ENCODE measurements around the gene PTPRT. TPM values are rescaled to one million over a fixed set of nuclear protein-coding genes. Genes with fewer than 3 reads are reported as not detected.

The PTPRT gene
- total RNA-seq, 2 donors from 2014 or later, result not detected

DNA sequence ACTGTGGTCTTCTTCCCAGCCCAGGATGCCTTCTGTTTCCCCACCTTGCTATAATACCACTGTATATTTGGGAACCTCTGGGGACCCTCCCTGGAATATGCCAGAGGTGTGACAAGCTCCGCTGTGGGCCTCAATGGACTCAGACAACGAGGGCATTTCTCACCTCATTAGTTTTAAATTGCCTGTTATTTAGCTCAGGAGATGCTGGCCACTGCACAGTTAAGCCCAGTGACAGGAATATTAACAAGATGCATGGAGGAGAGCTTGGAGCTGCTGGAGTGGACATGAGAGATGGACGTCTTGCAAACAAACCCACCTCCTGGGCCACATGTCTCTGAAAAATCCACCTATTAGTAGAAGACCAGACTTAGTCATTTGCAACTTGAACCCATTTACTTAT, 1136.4 kb downstream of the PTPRT start:
- H3K36me3 ChIP-seq, result no peaks in the 10 kb centered on the region
- H3K4me3 ChIP-seq, result no peak overlapping the region
- no peak overlapping the region for H3K27ac ChIP-seq
- no peaks in the 10 kb centered on the region for H3K9me3 ChIP-seq
- ATAC-seq (ENCODE audit: insufficient number of reproducible peaks, low FRiP score, low read depth) (no peak), DNase-seq (ENCODE audit: low spot score) (no peak)
- TF ChIP-seq, protein P1, sequence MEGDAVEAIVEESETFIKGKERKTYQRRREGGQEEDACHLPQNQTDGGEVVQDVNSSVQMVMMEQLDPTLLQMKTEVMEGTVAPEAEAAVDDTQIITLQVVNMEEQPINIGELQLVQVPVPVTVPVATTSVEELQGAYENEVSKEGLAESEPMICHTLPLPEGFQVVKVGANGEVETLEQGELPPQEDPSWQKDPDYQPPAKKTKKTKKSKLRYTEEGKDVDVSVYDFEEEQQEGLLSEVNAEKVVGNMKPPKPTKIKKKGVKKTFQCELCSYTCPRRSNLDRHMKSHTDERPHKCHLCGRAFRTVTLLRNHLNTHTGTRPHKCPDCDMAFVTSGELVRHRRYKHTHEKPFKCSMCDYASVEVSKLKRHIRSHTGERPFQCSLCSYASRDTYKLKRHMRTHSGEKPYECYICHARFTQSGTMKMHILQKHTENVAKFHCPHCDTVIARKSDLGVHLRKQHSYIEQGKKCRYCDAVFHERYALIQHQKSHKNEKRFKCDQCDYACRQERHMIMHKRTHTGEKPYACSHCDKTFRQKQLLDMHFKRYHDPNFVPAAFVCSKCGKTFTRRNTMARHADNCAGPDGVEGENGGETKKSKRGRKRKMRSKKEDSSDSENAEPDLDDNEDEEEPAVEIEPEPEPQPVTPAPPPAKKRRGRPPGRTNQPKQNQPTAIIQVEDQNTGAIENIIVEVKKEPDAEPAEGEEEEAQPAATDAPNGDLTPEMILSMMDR (IDR thresholded peaks at IDR 0.05), result no peak
- no peaks in the 10 kb centered on the region for H3K4me1 ChIP-seq (ENCODE audit: control insufficient read depth in 1 of 2, low read depth in 2 of 2)
- H3K27me3 ChIP-seq (replicated peaks; ENCODE audit: insufficient read depth), result no peaks in the 10 kb centered on the region

DNA sequence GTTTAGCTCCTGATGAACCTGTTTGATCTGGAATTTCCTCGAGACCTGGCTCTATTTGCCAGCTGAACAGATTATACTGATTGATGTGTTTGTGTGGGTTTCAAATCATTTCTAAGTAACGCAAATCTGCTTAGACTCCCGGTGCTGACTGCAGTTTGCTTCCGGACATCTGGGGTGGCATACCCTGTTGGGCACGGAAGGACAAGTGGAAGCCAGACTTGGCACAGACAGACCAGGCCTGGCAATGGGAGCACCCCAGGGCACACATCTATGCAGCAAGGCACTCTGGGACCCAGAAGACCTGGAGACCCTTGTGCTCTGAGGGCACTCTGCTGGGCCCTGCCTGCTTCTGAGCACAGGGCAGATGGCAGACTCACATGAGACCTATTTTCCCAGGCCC, 1137.8 kb downstream of the PTPRT start:
- ATAC-seq (ENCODE audit: insufficient number of reproducible peaks, low FRiP score, low read depth) (no peak), DNase-seq (ENCODE audit: low spot score) (no peak)
- Histone ChIP-seq H3K4me3 (no peak overlapping the region), H3K36me3 (no peaks in the 10 kb centered on the region), H3K9me3 (no peaks in the 10 kb centered on the region), H3K4me1 (ENCODE audit: control insufficient read depth in 1 of 2, low read depth in 2 of 2) (no peaks in the 10 kb centered on the region), H3K27ac (no peak overlapping the region), H3K27me3 (replicated peaks; ENCODE audit: insufficient read depth) (no peaks in the 10 kb centered on the region)
- TF ChIP-seq, protein P1 (IDR thresholded peaks at IDR 0.05), result no peak

DNA sequence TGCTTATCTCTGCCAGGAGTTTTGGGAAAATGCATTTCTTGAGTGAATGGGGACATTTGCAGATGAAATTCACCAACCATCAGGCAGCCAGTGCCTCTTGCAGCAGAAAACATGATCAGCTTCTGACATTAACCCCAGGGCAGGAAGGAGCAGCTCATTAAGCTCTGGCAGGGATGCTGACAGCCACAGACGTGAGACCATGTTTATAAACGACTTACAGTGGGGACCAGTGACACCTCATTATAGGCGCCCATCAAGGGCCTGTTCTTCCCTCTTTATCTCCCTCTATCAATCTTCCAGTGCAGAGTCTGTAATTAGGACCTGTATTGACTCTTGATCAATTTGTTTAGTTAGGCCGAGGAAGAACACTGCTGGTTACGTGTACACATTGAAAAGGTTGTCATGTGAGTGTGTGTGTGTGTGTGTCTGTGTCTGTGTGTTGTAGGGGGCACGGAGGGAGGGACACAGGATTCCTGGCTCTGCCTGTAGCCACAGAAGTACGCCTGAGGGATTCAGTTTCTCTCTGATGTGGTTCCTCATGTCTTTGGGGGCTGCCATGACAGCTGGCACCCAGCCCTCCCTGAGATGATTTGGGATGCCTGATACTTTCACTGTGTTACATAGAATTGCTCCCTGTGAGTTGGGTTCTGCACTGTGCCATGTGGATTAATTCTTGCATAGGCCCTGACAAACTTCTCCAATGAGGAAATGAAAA, 1143.2 kb downstream of the PTPRT start:
- no peak overlapping the region for H3K4me3 ChIP-seq
- DNase-seq (ENCODE audit: low spot score) (no peak), ATAC-seq (ENCODE audit: insufficient number of reproducible peaks, low FRiP score, low read depth) (no peak)
- no peak overlapping the region for H3K27ac ChIP-seq
- no peaks in the 10 kb centered on the region for H3K4me1 ChIP-seq (ENCODE audit: control insufficient read depth in 1 of 2, low read depth in 2 of 2)
- TF ChIP-seq, protein P1 (IDR thresholded peaks at IDR 0.05), result no peak
- no peaks in the 10 kb centered on the region for H3K27me3 ChIP-seq (replicated peaks; ENCODE audit: insufficient read depth)
- no peaks in the 10 kb centered on the region for H3K36me3 ChIP-seq
- no peaks in the 10 kb centered on the region for H3K9me3 ChIP-seq

DNA sequence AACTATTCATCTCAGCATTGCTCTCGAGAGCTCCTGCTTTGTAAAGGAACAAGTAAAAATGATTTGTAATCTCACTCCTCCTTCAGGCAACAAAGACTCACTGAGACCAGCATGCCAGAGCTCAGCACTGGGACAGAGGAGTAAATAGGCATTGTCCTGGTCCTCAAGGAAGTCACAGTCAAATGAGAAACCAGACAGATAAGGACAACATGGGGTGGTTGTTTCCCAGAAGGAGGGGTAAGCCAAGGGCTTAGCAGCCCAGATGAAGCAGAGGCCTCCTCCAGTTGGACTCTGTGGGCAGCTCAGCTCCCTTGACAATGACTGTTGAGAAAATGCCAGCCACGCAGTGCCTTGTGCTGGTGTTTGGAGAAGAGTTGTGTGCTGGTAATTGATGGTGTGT, 1145.8 kb downstream of the PTPRT start:
- ATAC-seq (ENCODE audit: insufficient number of reproducible peaks, low FRiP score, low read depth) (no peak), DNase-seq (ENCODE audit: low spot score) (no peak)
- no peaks in the 10 kb centered on the region for H3K27me3 ChIP-seq (replicated peaks; ENCODE audit: insufficient read depth)
- no peaks in the 10 kb centered on the region for H3K9me3 ChIP-seq
- no peaks in the 10 kb centered on the region for H3K4me1 ChIP-seq (ENCODE audit: control insufficient read depth in 1 of 2, low read depth in 2 of 2)
- no peaks in the 10 kb centered on the region for H3K36me3 ChIP-seq
- H3K4me3 ChIP-seq, result no peak overlapping the region
- no peak overlapping the region for H3K27ac ChIP-seq
- TF ChIP-seq, protein P1 (IDR thresholded peaks at IDR 0.05), result no peak

DNA sequence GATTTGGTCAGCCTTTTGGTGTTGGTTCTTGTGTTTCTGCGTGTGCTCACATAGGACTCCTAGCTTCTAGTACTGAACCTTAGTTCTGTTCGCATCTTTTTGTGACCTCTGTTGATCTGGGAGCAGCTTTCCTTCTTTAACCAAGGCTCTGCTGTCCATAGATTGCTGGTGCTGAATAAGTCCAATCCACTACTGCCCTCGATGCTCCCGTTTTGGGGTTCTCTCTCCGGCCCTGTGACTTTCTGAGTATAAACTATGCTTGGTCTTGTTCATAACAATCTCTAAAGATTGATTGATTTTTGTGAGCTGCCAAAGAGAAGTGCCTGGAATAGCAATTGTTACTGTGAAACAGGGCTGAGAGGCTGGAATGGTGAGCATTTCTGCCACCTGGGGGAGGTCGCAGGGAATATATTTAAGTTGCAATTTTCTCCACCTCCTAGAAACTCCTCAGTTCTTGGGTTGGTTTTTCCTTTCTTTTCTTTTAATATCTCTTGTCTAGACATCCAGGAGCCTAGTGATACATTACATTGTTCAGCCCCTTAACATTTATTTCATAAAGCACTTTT, 1148.6 kb downstream of the PTPRT start:
- ATAC-seq (ENCODE audit: insufficient number of reproducible peaks, low FRiP score, low read depth) (no peak), DNase-seq (ENCODE audit: low spot score) (no peak)
- H3K4me1 ChIP-seq (ENCODE audit: control insufficient read depth in 1 of 2, low read depth in 2 of 2), result no peaks in the 10 kb centered on the region
- no peaks in the 10 kb centered on the region for H3K9me3 ChIP-seq
- no peaks in the 10 kb centered on the region for H3K27me3 ChIP-seq (replicated peaks; ENCODE audit: insufficient read depth)
- no peaks in the 10 kb centered on the region for H3K36me3 ChIP-seq
- TF ChIP-seq, protein P1 (IDR thresholded peaks at IDR 0.05), result no peak
- H3K4me3 ChIP-seq, result no peak overlapping the region
- H3K27ac ChIP-seq, result no peak overlapping the region
